Islet of Langerhans (tissue), 1 donor: Measurements from ENCODE around the gene MRPL52.
"Not testable (repeated sequence)": the region's sequence is repeated elsewhere in the genome, so short reads cannot be mapped to it uniquely, and the experiment has no call there.

Source experiments
- FAIRE-seq: peaks from one replicate; lab custom pipeline; 2011; peaks lifted over from hg19 to GRCh38; lab: Jason Lieb, UNC

The MRPL52 gene

DNA sequence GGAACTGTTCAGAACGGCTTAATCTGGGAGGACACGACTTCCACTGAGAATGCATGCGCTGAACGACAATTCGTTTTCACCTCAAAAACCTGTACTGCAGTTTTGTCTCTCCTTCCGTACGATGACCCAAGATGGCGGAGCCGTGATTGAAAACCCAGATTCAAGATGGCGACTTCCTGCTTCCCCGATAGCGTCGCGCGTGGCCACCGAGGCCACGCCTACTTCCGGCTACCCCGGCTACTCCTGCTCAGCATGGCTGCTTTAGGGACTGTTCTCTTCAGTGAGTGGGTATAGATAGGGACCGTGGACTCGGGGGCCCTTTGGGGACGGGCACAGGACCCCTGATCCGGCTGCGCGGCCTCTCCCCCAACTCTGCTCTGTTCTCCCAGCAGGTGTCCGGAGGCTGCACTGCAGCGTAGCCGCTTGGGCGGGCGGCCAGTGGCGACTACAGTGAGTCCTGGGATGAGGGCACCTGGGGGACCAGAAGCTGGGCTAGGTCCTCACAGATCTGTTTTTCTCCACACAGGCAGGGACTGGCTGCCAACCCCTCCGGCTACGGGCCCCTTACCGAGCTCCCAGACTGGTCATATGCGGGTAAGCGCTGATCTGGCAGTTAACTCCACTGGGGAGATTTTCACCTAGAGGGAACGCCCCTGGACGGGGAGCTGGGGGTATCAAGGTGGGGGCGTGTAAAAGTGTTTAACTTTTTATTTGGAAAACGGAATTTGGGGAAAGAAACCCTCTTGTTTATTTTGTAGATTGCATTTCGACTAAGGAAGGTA lies at the start of gene MRPL52:
TSS of gene MRPL52 (plus strand) at position 227 of the 782 bp plus-strand sequence. CDS start at position 253, 26 bp downstream.
- FAIRE-seq: no peak

DNA sequence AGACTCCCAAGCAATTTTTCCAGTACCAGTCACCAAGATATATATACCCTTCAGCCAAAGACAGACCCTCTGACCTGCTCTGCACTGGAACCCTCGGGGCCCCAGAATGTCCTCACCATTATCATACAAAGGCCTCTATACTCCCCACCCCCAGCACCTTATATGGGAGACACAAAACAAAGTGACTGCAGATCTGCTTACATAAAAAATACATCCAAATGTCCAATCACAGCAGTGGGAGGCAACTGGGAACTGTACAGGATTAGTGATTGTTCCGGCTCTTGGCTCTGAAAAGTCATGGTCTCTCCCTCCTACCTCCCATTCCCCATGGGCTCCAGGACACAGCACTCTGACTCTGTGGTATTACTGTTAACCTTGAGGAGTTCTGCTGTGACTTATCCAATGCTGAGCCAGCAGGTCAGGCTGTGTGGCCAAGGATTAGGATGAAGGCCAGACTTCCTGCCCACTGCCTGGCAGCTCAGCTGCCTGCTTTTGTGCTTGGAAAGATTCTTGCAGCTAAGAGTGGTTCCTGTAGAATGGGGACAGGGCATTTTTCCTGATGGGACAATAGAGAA lies 49.5 kb upstream of the MRPL52 start:
- FAIRE-seq: no peak

DNA sequence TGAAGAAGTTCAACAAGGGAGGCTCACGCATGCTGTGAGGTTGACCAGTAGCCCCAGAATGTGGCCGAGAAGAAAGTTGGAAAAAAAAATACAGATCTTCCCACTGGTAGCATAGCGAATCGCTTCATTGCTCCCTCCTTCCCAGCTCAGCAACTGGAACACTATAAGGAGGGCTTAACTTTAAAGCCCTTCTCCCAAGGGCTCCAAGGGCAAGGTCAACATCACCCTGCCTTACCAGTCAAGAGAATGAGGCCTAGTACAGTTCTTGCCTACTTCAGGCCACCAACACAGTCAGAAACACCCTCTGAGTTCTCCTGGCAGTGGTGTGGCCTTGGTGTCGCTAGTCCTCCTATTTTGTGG lies 48.8 kb upstream of the MRPL52 start:
- FAIRE-seq: no peak

DNA sequence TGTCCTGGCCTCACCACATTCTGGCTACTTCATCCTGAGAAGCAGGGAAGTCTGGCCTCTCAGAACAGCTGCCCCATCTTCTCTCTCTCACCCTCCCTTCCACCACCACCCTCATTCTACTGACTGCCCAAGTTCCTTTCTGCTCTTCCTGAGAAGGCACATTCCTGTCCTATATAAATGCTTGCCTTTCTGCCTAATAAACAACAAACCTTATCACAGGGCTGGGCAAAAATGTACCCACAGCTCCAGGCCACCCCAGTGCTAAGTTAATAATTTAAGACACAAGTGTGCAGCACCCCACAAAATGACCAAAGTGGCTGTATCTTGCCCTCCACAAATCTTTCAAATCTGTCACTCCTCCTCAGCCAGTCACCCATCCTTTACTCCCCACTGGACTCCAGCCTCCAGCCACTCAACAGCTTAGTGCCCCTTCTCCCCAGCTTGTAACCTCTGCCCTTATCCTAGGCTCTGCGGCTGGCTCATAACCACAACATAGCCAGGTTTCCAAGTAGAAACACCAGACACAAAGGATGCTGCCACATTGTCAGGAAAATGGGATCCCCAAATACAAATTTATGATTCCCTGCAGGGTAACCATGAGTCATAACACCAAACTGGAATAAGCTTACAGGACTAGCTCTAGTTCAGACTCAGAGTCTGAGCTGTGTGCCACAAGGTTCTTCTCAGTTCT lies 48.2 kb upstream of the MRPL52 start:
- no peak for FAIRE-seq

DNA sequence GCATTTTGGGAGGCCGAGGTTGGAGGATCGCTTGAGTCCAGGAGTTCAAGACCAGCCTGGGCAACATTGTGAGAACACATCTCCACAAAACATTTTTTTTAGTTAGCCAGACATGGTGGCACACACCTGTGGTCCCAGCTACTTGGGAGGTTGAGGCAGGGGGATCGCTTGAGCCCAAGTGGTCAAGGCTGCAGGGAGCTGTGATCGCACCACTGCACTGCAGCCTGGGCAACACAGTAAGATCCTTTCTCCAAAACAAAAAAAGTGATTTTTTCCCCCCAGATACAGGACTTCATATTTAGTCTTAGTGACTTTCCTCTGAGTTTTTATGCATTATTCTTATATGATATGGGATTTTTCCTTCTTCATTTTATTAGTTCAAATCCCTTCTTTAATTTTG lies 43.0 kb upstream of the MRPL52 start:
- no peak for FAIRE-seq

DNA sequence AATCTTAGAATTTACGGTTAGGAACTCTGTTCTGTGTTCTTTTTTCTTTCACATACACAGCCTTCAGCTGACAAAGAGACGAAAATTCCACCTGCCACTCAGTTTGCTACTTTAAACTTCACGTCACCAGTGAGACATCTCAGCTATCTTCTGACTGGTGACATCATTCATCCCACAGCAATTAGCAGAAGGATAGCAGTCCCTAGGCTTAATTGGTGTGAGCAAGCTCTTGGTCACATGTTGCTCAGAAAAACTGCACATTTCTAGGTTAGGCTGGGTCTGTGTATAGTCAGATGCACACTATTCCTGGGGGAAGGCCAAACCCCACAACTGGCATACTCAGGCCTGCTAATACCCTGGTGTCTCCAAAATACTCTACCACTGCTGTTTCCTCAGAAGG lies 38.4 kb upstream of the MRPL52 start:
- FAIRE-seq: no peak

DNA sequence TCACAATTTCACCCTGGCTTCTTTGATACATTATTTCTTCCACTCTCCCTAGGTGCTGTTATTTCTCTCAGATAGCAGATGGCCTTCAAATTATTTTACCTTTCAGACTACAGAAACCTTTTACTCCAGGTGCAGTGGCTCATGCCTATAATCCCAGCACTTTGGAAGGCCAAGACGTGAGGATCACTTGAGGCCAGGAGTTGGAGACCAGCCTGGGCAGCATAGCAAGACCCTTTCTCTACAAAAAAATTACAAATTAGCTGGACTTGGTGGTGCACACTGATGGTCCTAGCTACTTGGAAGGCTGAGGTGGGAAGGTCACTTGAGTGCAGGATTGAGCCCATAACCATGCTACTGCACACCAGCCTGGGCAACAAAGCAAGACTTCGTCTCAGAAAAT lies 37.5 kb upstream of the MRPL52 start:
- FAIRE-seq: no peak

DNA sequence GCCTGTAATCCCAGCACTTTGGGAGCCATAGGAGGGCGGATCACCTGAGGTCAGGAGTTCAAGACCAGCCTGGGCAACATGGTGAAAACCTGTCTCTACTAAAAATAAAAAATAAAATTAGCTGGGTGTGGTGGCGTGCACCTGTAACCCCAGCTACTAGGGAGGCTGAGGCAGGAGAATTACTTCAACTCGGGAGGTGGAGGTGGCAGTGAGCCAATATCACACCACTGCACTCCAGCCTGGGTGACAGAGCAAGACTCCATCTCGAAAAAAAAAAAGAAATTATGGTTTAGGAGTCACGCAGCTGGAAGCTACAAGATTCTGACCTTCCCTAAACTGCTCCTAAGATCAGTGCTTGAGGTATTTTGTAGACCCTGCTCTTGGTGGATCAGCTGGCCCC lies 36.1 kb upstream of the MRPL52 start:
- not testable (repeated sequence) for FAIRE-seq

DNA sequence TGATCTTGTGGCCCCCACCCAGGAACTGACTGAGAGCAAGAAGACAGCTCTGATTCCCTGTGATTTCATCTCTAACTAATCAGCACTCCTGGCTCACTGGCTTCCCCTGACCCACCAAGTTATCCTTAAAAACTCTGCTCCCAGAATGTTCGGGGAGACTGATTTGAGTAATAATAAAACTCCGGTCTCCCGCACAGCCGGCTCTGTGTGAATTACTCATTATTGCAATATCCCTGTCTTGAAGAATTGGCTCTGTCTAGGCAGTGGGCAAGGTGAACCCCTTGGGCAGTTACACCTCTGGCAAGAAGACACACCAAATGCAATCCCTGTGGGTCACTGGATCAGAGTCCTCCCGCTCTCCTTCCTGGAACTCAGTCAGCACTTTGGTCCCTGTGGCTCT lies 35.7 kb upstream of the MRPL52 start:
- no peak for FAIRE-seq

DNA sequence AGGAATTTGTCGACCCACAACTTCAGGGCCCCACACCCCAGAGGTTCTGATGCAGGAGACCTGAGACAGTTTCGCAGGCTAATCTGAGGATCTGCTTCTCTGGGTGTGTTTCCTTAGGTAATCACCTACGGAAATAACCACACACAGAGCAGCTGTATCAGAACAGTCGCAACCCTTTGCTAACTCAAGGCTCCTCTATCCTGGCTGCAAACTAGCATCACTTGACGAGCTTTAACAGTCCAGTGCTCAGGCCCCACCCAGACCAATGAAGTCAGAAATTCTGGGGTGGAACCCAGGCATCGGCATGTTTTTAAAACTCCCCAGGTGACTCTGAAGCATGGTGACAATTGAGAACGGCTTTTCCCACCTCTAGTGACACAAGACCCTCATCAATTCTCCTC lies 35.1 kb upstream of the MRPL52 start:
- no peak for FAIRE-seq

DNA sequence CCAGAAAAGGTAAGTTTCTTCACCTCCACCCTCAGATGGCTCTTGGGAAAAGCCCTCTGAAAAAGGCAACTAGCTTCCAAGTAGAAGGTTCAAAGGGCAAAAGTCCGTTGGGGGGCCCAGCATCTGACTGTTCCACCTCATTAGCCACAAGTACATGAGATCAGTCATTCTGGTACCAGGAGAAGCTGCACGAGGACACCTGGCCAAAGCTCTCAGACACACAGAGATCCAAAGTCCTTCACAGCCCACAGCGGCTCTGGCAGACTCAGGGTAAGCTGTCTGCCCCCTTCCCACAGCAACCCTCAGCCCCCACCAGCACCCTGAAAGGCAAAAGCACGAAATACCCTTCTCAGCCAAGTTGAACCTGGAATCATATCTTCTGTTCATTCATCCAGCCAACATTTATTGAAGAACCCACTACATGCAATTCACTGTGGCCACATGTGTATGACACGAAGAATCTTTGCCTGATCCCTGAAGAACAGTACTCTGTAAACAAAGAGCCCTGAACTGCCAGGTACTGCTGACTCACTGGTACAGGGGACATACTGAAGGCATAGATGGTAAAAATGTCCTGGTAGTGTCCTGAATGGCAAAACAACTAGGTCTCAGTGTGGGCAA lies 33.5 kb upstream of the MRPL52 start:
- FAIRE-seq: no peak

DNA sequence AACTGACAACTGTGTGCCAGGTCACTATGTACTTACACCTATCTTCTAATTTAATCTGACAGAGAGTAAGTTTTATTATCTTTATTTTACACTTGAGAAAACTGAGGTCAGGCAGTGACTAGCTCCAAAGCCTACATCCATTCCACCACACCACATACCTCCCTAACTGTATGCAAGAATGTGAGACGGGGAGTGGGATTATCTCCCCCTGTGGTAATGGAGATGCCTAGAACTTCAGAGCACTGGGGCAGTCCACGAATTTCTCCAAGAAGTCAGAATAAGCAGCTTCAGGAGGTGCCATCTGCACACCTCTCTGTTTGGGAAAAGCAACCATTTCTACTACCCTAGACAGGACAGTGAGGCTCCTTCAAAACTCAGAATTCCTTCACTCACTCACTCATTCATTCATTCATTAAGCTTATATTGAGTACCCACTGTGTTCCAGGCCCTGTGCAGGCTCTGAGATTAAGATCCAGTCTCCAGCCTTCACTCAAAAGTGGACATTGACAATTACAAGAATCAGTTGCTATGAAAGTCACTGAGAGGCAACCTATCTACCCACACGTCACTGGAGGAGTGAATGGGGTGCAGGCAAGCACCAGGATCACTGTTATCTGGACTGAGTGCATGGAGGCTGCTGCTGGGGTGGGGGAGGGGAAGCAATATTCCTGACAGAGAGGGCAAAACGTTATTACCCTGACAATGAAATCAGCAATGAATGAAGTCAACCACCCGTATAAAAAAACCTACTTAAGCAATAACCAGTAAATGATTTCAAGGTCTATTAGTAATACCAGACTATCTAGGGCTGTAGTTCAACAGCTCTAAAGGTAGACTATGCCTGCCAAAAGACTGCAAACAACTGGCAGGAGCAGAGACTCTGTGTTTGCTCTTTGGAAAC lies 32.4 kb upstream of the MRPL52 start:
- no peak for FAIRE-seq

DNA sequence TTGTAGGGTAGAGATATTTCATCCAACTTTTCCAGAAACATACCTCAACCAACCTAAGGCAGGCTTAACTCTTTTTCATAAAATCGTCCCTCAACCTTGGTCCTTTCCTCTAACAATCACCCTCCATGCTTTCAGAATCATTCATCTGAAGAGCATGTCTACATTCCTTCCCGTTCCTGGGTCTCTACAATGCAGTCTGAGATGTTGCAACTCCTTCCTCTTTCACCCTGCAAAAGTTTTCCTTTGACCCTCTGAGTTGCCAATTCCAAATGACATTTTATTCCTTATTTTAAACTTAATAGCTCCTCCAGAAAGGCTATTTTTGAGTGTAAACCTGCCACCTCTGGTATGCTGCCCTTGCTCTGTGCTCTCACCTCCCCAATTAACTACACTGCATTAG lies 31.2 kb upstream of the MRPL52 start:
- no peak for FAIRE-seq

DNA sequence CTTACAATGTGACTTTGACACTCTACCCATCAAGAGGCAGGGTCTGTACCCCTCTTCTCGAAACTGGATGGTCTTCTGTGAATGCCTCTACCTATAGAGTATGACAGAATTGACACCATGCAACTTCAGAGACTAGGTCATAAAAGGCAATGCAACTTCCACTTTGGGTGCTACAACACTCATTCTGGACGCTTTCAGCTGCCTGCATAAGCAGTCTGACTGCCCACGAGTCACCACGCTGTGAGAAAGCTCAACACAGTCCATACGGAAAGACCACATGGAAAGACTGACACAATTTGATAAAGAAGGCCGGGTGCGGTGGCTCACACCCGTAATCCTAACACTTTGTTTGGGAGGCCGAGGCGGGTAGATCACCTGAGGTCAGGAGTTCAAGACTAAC lies 29.3 kb upstream of the MRPL52 start:
- no peak for FAIRE-seq

DNA sequence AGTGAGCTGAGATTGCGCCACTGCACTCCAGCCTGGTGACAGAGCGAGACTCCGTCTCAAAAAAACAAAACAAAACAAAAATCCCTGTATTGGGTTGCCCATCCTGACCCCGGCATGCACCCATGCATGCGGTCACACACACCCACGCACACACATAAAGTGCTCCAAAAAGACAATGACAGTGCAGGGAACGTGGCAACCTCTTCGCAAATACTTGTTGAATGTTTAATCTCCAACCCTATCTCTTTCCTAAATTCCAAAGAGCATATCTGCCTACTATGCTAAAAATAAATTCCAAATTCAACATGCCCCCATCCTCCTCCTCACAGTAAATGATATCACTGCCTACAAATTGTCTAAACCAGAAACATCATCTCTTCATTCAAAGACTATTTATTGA lies 28.0 kb upstream of the MRPL52 start:
- no peak for FAIRE-seq

DNA sequence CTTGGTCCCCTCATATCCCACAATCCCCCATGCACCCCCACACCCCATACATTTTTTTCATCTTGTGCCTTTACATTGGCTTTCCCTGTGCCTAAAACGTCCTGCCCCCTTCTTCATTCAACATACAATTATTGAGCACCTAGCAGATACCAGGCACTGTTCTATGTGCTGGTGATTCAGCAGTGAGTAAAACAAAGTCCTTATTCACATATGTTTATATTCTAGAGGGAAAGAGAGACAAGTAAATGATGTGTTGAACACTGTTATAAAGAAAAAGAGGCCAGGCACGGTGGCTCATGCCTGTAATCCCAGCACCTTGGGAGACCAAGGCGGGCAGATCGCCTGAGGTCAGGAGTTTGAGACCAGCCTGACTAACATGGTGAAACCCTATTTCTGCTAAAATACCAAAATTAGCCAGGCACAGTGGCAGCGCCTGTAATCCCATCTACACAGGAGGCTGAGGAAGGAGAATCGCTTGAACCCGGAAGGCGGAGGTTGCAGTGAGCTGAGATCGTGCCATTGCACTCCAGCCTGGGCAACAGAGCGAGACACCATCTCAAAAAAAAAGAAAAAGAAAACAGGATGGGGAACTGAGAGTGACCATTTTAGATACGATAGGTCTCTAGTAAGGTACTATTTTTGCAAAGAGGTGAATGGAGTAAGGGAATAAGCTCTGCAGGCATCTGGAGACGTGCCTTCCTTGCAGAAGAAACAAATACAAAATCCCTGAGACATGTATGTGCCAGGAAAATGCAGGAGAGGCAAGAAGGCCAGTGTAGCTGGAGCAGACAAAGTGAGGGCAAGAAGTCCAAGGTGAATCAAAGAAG lies 26.6 kb upstream of the MRPL52 start:
- FAIRE-seq: no peak

DNA sequence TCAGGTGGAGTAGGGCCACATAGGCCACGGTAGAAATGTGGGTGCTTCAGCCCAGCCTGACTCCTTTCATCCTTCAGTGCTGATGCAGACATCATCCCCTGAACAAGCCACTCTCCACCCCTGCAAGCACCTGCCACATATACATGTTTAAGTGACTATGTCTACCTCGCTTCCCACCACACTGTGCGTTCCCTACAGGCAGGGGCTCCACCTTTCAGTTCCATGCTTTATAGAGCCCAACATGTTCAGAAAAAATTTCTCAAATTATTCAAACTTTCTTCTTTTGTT lies 26.1 kb upstream of the MRPL52 start:
- no peak for FAIRE-seq

DNA sequence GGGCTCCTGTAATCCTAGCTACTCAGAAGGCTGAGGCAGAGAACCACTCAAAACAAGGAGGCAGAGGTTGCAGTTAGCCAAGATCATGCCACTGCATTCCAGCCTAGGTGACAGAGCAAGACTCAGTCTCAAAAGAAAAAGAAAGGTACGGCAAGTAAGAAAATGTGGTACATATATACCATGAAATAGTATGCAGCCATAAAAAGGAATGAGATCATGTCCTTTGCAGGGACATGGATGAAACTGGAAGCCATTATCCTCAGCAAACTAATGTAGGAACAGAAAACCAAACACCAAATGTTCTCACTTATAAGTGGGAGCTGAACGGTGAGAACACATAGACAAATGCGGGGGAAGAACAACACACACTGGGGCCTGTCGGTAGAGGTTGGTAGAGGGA lies 24.5 kb upstream of the MRPL52 start:
- FAIRE-seq: not testable (repeated sequence)

DNA sequence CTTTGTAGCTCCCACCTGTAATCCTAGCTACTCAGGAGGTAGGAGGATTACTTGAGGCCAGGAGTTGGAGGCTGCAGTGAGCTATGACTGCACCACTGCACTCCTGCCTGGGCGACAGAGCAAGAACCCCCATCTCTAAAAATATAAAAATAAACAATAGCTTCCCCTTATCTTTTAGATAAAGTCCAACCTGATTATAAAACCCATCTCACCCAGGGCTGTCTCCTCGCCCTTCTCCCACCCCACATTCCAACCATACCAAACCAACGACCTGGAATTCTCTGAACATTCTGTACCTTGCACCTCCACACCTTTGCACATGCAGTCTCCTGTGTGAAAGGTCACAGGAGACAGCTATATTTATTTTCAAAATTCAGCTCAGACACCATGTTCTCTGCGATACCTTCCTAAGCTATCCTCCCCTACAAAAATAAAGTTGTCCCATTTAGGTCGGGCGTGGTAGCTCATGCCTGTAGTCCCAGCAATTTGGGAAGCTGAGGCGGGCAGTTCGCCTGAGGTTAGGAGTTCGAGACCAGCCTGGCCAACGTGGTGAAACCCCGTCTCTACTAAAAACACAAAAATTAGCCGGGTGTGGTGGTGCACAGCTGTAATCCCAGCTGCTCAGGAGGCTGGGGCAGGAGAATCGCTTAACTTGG lies 22.1 kb upstream of the MRPL52 start:
- FAIRE-seq: no peak

DNA sequence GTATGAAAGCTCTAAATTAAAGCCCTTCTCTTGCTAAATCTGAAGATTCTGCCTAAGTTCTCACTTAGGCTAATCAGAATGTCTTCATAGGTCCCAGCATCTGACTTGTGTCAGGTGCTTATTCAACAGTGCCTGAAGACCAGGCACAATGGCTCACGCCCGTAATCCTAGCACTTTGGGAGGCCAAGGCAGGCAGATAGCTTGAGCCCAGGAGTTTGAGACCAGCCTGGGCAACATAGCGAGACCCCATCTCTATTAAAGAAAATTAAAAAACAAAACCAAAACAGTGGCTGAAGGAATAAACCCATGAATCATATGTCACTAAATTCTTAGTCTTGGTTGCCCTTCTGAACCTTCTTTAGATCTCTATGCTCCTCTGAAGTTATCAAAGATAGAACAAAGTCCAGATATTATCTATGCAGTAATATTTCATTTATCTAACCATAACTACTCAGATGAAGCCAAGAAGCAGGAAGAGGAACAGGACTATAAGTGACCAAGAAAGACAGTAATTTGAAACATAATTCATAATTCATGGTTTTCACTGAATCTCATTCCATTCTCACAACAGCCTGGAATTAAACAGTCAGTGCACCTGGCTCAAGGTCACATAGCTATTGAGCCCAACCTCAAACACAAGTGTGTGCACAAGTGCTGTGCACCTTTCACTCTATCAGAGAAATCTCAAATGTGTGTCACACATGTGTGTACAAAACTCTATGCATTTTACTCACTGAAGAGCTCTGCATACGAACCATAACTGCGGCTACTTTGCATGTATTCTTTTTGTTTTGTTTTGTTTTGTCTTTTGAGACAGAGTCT lies 21.1 kb upstream of the MRPL52 start:
- FAIRE-seq: no peak
